HCEC 1CT (cell line): Measurements from ENCODE around the gene RCOR1.

Experiments used
- DNase-seq: peaks from one replicate; pipeline ENCODE4 v3.0.0-alpha.2; 2017

The RCOR1 gene

GRCh38 chr14:102728501-102728900 lies 136.1 kb downstream of the RCOR1 start:
- no peak for DNase-seq

- no peak for DNase-seq
Observed at GRCh38 chr14:102729268-102729667, 136.8 kb downstream of the RCOR1 start.

- DNase-seq: no peak
Observed at GRCh38 chr14:102729825-102730224, 137.4 kb downstream of the RCOR1 start.

GRCh38 chr14:102731101-102731870 lies 138.8 kb downstream of the RCOR1 start:
- DNase-seq: no peak

GRCh38 chr14:102731871-102732800 lies 139.7 kb downstream of the RCOR1 start:
- DNase-seq: no peak

GRCh38 chr14:102732924-102733323 lies 140.5 kb downstream of the RCOR1 start:
- no peak for DNase-seq

GRCh38 chr14:102733326-102733725 lies 140.9 kb downstream of the RCOR1 start:
- DNase-seq: no peak

GRCh38 chr14:102734436-102734835 lies 142.0 kb downstream of the RCOR1 start:
- no peak for DNase-seq

GRCh38 chr14:102736956-102737355 lies 144.5 kb downstream of the RCOR1 start:
- DNase-seq: no peak

- DNase-seq: no peak
Observed at GRCh38 chr14:102737402-102738372, 145.2 kb downstream of the RCOR1 start.

GRCh38 chr14:102738373-102739189 lies 146.1 kb downstream of the RCOR1 start:
- DNase-seq: no peak

- DNase-seq: no peak
Observed at GRCh38 chr14:102739190-102739469, 146.7 kb downstream of the RCOR1 start.

GRCh38 chr14:102746634-102747438 lies 154.4 kb downstream of the RCOR1 start:
- DNase-seq: no peak

- no peak for DNase-seq
Observed at GRCh38 chr14:102748806-102749205, 156.4 kb downstream of the RCOR1 start.

- DNase-seq: no peak
Observed at GRCh38 chr14:102749393-102750305, 157.2 kb downstream of the RCOR1 start.

GRCh38 chr14:102750376-102750775 lies 157.9 kb downstream of the RCOR1 start:
- no peak for DNase-seq

- DNase-seq: no peak
Observed at GRCh38 chr14:102751088-102751487, 158.6 kb downstream of the RCOR1 start.

GRCh38 chr14:102752239-102752847 lies 159.9 kb downstream of the RCOR1 start:
- no peak for DNase-seq
